D721Med (cell line): Measurements from ENCODE around the gene BACH2.
"Not testable (repeated sequence)": the region's sequence is repeated elsewhere in the genome, so short reads cannot be mapped to it uniquely, and the experiment has no call there.

Experiments
- DNase-seq: peaks from one replicate; pipeline ENCODE4 v3.0.0; 2011; ENCODE audit warnings: low spot score; ENCODE audit not compliant: insufficient read length
- FAIRE-seq: peaks from 2 replicates; lab custom pipeline; 2011; peaks lifted over from hg19 to GRCh38; lab: Jason Lieb, UNC
- CTCF ChIP-seq: IDR thresholded peaks from 2 replicates; pipeline ENCODE4 v1.5.1; 2012; ENCODE audit warnings: mild to moderate bottlenecking, control low read depth; ENCODE audit not compliant: insufficient read depth; ENCODE audit errors: missing control alignments

BACH2 gene

GRCh38 chr6:90170601-90171000 lies 126.0 kb downstream of the BACH2 start:
- no peak for TF ChIP-seq CTCF
- DNase-seq (no peak), FAIRE-seq (no peak)

GRCh38 chr6:90169374-90169773 lies 127.3 kb downstream of the BACH2 start:
- DNase-seq = no peak
- no peak for TF ChIP-seq CTCF
- no peak for FAIRE-seq

GRCh38 chr6:90168693-90169131 lies 127.9 kb downstream of the BACH2 start:
- FAIRE-seq (no peak), DNase-seq (no peak)
- TF ChIP-seq CTCF = no peak

GRCh38 chr6:90167514-90168379 lies 128.9 kb downstream of the BACH2 start:
- FAIRE-seq = no peak
- no peak for TF ChIP-seq CTCF
- no peak for DNase-seq

GRCh38 chr6:90166155-90166924 lies 130.3 kb downstream of the BACH2 start:
- not testable (repeated sequence) for FAIRE-seq, DNase-seq

- no peak for TF ChIP-seq CTCF
- no peak for FAIRE-seq
- no peak for DNase-seq
These were observed 133.8 kb downstream of the BACH2 start for GRCh38 chr6:90162648-90163387.

GRCh38 chr6:90160013-90160412 lies 136.6 kb downstream of the BACH2 start:
- no peak for FAIRE-seq
- no peak for DNase-seq
- no peak for TF ChIP-seq CTCF
